Iris pigment epithelial cell (primary cell): ENCODE data around the gene C3orf52.

Experiments used
- DNase-seq: peaks from one replicate; pipeline ENCODE4 v3.0.0-alpha.2; 2011; ENCODE audit warnings: low read depth

C3orf52 gene

DNA sequence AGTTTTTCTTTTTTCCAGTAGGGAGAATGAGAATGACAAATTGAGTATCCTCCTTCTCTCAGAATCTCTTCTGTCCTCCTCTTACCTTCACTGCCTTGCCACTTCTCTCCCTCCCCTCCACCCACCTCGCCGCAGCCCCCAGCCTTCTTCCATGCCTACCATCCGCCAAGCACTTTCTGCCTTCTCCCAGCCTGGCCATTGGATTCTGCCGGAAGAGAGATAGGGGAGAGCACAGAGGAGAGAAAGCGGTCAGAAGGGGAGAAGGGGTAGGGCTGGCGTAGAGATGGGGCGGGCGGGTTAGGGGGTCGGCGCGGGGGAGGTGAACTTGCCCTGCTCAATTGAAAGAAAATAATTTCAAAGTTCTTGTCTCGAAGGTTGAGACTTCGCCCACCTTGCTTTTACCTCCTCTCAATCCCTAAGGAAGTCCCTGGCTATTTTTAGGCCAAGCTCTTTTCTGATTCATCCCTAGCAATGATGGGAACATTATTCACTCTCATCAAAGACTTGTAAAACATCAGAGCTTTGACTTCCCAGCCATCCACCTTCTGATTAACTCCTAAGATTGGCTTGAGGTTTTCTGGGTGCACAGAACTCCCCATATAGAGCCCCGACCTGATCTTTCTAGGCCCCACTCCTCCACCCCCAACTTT lies 811 bp downstream of the C3orf52 start:
- peak; percentile 44 for DNase-seq

DNA sequence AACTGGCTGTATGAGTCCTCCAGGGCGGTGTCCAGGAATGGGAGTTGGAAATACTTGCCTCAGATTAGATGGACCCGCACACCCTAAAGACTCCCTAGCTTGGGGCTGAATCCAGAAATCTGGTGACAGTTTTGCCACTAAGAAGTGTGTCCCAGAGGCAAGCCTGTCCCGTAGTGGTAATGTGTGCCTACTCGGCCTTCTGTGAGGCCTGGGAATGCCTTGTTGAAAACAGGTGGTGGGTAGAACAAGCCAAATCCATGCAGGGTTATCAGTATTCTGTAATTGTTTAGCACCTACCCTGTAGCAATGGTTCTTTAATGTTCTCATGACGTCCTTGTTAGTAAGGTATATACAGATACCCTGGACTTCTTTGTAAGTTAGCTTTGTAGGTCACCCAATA lies 1.6 kb downstream of the C3orf52 start:
- no peak for DNase-seq

DNA sequence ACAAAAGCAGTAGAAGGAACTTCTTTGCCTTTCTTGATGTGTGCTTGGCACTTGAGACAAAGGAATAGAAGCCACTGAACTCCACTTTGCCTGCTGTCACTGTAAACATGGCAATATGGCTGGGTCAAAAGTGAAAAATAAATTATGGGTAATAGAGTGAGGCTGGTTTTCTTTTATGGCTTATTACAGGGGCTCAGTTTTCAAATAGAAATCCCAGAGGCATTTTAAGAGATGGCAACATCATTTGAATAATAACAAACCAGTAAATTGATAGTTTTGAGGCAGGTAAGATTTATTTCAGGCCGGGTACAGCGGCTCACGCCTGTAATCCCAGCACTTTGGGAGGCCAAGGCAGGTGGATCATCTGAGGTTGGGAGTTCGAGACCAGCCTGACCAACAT lies 2.8 kb downstream of the C3orf52 start:
- DNase-seq: no peak

DNA sequence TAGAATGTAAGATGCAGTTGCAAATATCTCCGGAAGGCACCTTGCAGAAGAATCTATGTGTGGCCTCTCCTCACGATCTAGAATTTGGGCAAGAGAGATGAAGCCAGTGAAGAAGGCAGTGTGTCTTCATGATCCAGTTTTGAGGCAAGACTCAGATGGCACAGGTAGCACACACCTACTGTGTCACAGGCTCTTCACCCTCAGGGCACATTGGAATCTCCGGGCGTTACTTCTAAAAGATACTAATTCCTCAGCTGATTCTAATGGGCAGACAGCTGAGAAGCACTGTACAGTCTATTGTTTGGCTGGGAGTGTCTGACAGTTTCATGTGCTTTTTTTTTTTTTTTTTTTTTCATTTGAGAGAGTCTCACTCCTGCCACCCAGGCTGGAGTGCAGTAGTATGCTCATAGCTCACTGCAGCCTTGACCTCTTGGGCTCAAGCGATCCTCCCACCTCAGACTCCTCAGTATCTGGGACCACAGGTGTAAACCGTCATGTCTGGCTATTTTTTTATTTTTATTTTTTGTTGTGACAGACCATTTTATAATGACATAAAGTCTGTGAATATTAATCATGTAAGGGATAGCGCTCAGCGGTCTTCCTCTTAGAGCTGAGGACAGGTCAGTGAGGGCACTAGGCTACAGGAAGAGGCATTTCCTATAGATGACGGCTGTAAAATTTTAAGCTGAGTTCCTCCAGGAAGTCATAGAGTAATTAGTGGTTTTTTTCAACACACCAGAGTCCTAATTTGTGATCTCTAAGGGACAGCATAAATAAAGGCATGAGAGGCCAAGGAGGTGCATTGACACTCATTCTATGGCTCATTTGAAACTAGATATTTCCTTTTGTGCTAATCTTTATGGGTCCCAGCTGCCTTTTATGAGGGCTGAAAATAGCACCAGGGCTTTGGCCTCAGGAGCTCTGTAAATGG lies 4.0 kb downstream of the C3orf52 start:
- DNase-seq: no peak

DNA sequence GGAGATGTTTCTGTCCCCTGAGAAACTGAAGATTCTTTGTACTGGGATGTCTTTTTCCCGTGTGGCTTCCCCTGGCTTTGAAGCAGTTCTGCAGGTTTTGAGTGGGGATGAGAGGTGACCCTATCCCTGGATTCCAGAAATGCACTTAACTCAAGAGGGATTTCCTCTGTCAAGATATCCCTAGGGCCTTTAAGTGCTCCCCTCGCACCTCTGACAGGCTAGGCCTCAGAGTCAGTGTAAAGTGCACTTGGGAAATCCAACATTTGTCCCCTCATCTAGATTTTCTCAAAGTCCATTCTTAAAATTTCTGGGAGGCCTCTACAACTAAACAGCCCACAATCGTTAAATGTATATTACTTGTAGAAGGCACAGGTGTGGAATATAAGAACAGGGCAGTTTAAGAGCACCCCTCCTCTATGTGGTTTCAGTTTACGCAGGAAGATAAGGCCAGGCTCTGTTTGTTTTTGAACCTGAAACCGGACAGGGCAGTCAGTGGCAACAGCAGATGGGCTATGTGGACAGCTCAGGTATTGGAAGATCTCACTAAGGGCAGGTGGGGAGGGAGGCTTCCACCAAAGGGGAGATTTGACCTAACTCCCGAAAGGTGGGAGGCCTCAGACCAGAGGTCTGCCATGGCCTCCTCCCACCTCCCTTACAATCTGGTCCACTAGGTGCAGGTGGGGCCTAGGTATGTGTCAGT lies 4.8 kb downstream of the C3orf52 start:
- no peak for DNase-seq

DNA sequence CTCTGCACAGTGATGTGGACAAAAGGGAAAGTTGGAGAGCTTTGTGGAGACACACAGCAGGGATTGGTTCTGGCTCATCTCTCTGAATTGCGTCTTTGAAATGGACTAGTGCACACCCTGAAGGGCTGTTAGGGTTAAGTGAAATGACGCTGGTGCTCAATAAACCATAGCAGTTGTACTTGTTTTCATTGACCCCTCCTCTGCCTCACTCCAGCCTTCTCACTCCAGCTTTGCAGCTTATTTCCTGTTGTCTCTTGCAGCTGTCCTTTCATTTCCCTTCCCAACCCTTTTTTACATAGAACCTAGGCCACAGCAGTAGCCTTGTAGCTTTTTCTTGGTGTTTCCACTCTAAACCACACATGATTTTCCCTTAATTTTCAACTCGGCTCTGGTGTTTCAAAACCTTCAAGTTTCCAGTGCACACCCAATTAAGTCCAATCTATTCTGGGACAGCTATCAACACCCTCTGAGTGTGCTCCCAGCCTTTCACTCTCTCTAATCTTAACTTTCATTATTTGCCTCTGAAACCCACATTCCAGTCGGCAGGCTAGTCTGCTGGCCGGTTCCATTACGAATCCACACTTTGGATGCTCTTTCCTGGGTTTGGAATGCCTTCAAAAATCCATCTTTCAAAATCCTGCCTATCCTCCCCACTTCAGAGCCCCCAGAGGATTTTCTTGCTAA lies 6.4 kb downstream of the C3orf52 start:
- DNase-seq: no peak

DNA sequence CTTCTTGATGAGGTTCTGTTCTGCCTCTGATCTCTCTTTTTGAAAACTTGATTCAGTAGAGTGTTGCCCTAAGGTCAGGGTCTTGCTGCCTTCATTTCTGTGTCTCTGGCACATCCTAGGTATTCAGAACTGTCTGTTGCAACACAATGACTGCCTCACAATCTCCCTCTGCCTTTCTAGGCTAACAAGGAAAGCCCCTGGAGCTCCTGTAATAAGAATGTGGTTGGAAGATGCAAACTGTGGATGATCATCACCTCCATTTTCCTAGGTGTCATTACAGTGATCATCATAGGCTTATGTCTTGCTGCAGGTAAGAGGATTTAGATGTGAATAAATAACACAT lies 7.0 kb downstream of the C3orf52 start:
- peak; percentile 53 for DNase-seq

DNA sequence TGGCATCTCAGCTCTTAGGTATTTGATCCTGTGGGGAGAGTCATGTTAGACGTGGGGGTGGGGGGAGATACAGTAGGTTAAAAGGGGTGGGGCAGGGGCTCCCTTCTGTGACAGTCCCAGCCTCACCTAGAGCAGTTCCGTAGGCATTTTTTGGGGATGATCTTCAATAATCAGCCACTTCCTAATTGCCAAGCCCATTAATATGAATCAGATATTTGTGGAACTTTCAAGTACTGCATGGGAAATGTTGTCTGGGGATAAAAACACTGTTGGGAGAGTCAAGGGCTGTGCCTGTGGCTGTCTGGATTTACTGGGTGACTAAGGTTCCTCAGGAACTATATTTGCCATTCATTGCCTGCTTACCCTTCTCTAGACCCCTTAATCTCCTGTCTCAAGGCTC lies 9.5 kb downstream of the C3orf52 start:
- no peak for DNase-seq

DNA sequence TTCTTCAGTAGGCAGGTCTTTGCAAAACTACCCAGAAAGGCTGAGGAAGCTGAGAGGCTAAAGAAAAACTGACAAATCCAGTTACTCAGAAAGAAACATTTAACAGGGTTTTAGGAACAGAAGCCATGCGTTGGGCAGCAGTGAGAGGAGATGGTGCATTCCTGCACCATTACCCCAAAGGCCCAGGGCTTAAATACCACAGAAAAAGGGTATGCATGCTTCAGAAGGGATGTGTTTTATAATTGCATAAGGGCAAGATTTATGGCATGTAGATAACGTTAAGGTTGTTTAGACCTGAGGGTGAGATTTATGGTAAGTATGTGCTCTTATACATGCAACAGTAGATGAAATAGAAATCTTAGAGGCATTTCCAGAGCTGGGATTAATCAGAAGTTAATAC lies 10.0 kb downstream of the C3orf52 start:
- peak; percentile 34 for DNase-seq

DNA sequence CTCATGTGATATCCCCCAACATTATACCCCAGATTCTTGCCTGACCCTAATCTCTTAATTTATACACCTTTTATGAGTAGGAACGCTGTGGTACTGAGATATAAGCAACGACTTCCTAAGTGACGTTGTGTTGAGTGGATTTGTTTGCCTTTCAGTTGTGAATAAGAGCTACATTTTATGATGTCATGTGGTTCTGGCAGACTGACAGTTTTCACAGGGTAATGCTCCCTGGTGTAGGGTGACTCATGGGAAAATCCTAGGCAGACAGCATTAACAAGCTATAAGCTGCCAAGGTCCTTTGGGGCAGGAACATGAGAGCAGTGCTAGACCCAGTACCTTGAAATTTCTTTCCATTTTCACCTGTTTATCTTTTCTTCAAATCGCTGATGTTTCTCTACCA lies 11.2 kb downstream of the C3orf52 start:
- DNase-seq: peak; percentile 100

DNA sequence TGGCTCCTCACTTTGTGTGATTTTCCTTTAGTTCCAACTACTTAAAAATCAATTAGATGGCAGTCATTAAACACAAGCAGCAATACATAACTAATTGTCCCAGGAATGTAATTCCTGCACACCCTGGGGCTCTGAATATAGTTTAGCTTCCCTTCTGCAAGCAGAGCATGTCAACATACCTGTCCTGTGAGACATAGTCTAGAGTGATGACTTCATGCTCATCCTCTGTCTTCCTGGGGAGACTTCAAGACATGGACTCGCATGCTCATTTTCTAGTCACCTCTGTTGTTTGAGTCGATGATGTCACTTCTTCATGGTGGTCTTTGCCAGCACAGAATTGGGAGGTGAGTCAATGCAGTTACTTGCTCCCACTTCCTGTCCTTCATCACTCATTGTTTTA lies 15.7 kb downstream of the C3orf52 start:
- DNase-seq: peak; percentile 81

DNA sequence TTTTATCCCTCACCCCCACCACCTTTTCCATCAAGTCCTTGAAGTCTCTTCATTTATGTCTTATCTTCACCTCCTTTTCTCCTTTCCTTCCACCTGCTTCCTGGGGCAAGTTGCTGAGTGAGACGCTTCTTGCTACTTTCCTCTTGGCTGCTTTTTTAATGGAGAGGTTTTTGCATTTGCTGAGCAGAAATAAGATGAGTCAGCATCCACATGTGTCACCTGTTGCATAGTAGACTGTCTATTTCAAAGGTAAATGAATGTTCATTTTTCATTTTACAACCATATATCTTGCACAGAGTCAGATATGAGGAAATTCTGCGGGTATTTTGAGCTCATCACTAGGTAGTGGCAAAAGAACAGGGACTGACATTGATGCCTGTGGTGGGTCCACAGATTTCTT lies 18.6 kb downstream of the C3orf52 start:
- DNase-seq: no peak

DNA sequence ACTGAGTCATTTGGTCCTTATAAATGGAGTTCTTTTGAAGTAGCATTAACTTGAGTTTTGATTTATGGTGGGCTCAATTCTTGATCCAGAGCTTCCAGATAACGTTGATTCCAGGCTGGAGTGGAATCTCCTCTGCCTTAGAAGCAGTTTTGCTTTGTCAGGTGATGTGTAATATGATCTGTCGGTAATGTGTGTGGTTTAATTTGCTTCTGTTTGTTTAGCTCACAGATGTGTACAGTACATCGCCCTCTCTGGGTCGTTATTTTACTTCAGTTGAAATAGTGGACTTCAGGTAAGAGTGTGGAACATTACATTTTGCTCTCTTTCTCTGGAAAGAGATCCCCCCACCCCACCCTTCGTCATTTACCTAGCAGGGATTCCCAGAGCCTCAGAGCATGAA lies 23.1 kb downstream of the C3orf52 start:
- no peak for DNase-seq

DNA sequence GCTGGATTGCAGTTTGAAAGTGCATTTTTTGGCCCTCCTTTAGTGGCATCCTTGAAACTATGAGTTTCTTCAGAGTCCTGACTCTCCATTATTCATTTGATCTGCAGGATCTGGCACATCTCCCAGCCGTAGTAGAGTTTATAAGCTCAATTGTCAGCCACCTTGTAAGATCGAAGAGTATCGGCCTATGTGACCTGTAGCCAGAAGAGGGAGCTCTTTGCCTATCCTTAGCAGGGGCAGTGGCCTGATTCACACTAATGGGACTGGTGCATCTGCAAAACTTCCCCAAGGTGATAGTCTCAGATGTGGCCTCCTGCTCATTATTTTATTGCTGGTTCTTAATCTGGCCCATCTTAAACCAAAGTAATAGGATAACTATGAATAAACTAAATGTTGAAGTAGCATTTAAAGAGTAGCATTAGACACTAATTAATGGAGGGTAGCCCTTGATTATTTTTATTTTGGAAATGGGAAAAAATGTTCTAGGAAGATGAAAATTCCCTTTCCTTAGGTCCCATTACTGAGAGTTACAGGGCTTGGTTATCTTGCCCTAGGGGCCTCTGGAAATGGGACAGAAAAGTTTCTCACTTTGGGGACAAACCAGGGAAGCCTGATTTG lies 25.7 kb downstream of the C3orf52 start:
- DNase-seq: peak; percentile 80

DNA sequence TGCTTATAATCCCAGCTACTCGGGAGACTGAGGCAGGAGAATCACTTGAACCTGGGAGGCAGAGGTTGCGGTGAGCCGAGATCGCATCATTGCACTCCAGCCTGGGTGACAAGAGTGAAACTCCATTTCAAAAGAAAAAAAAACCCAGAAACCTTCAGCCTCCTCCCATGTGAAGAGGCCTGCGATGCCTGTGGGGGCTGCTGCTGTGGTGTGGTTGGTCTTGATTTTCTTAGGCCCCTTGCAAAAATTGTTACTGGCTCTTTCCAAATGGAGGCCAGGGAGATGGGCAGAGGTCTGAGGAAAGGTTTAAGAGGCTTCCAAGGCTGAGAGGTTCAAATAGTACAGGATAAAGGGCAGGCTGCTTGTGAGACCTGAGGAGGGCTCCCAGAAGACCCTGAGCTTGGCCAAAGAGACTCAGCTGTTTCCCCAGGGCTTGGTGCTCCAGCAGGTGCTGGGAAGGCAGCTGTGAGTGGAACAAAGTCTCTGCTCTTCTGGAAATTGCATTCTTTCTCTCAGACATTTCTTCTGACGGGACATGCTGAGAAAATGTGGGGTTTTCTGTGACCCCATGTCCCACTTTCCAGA lies 28.5 kb downstream of the C3orf52 start:
- DNase-seq: no peak

DNA sequence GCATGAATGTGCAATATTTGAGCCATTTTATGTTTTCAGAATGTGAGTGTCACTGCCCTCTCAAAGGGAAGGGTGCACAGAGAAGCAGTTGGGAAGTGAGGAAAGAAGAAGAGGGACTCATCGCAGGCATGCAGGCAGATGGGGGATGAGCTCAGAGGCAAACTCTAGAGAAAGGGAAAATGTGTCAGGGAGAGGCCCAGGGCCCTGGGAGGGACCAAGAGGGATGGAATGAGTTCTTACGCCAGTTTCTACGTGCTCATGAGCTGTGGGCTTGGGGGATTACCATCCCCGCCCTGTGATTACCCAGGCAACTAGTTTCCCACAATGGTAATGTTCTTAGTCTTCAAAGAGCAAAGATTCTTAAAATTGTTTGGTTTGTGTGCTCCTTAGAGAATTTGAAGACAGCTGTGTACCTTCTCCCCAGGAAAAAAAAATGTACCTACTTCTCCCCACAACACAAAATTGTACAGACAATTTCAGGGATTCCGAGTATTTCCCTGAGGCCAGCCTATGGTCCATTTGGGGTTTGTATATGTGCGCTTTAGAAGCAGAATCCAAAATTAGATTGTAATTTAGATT lies 29.1 kb downstream of the C3orf52 start:
- DNase-seq: no peak

DNA sequence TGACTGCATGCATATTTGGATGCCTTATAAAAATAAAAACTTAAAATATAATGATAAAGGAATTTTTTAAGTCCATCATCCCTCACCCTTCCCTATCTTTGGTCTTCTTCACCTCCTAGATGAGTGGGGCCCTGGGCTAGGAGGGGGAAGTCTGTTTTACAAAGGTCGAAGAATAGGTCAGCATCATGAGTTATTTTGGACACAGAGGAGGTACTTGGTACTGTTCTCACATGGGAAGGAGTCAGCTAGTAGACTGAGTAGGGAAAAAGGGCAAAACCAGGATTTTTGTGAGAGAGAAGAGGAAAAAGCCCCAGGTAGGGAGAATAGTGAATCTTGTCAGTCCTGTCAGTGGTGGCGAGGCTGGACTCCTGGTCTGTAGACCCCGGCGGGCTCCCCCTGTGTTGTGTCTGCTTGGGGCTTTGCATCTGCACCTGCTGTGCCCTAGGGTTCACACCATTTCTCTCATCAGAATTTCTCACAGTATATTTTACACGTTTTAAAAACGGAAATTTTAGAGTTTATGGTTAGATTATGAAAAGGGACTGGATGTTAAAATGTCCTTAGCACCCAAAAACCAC lies 29.7 kb downstream of the C3orf52 start:
- DNase-seq: no peak

DNA sequence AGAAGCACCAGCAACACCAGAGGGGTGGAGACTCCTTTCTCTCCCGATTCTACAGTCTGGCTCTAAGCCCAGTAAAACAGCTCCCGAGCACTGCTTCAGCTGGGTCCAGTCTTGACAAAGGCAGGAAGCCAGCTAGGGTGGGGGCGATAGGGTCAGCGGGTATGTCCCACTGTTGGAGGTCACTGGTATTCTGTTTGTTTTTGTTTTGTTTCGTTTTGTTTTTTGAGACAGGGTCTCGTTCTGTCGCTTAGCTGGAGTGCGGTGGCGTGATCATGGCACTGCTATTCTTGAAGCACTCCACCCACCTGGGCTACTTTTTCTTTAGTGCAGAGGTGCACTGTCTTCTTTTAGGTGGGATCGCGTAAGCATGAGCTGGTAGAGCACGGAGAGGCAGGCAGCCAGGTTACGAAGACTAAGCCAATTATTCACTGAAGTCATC lies 30.6 kb downstream of the C3orf52 start:
- no peak for DNase-seq

DNA sequence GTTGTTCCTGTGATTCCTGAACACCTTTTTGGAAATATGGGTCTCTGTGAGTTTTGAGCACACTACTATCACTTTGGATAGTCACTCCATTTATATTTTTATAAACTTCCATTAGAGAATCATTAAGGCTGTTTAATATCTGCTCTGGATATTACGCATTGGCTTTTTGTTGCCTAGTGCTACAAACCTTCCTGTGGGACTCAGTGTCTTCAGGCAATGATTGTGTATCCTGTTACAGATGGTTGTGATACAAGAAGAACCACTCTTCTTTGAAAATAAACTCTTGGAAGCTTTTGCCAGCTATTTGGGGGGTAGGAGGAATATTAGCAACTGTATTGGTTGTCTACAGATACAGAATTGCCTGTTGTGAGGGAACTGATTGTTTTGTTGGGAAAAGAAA lies 31.2 kb downstream of the C3orf52 start:
- no peak for DNase-seq

DNA sequence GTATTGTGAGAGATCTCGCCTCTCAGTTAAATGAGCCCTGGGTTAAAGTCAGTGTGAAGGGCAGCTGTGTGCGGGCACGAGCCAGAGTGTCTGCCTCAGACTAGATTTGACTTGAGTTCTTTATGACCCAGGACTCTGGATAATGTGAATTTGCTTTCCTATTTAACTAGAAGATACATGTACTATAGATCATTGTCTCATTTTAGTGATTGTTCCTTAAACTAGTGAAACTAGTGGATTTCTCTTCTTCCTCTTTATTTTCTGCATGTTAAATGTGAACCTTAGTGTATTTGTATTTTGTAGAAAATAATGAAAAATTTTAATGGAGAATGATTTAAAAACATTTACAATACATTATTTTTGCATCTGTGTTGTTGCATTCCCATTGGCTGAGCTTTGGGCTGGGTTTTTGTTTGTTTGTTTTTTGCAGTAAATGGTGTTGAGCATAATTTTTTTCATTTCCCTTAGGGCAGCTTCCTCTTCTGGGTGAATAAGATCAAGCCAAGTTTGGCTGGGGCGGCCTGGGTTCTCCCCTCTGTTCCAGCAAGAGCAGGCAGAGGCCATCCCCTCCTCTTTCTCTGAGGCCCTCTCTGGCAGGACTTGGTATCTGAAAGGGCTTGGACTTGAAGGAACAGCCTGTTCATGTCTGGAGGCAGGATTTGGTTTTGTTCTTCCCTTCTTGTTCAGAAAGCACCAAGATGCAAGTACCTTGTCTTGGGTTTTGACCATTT lies 31.8 kb downstream of the C3orf52 start:
- DNase-seq: no peak
